ENCODE data around the gene STON2. TPM values are rescaled to one million over a fixed set of nuclear protein-coding genes. Genes with fewer than 3 reads are reported as not detected.
"Not testable (repeated sequence)": the region's sequence is repeated elsewhere in the genome, so short reads cannot be mapped to it uniquely, and the experiment has no call there.

STON2 gene
- total RNA-seq, 3 donors from 2014 or later (not counting 1 experiment from before 2014, with no cell fraction given) = 1.7 to 4.8 (median 3.8) TPM

GRCh38 chr14:81247271-81247766 lies 152.8 kb downstream of the STON2 start:
- Mint-ChIP-seq H3K27ac (no peak overlapping the region), H3K36me3 (peaks cover 11% of the 10 kb centered on the region), H3K4me1 (peaks cover 0 to 4% of the 10 kb centered on the region in 2 donors), H3K4me3 (no peak overlapping the region), H3K9me3 (peaks cover 4 to 5% of the 10 kb centered on the region in 2 donors), H3K27me3 (ENCODE audit: low read depth in 2 of 2) (peaks cover 7 to 13% of the 10 kb centered on the region in 2 donors)
- H3K4me1 ChIP-seq (ENCODE audit: control insufficient read depth, insufficient read depth, low read length) = no peaks in the 10 kb centered on the region
- H3K27me3 ChIP-seq (ENCODE audit: control insufficient read depth, insufficient read depth, low read length) = no peaks in the 10 kb centered on the region
- TF ChIP-seq, protein P1, sequence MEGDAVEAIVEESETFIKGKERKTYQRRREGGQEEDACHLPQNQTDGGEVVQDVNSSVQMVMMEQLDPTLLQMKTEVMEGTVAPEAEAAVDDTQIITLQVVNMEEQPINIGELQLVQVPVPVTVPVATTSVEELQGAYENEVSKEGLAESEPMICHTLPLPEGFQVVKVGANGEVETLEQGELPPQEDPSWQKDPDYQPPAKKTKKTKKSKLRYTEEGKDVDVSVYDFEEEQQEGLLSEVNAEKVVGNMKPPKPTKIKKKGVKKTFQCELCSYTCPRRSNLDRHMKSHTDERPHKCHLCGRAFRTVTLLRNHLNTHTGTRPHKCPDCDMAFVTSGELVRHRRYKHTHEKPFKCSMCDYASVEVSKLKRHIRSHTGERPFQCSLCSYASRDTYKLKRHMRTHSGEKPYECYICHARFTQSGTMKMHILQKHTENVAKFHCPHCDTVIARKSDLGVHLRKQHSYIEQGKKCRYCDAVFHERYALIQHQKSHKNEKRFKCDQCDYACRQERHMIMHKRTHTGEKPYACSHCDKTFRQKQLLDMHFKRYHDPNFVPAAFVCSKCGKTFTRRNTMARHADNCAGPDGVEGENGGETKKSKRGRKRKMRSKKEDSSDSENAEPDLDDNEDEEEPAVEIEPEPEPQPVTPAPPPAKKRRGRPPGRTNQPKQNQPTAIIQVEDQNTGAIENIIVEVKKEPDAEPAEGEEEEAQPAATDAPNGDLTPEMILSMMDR (IDR thresholded peaks at IDR 0.05) = no peak
- intact Hi-C loops (cut with micrococcal nuclease) = no loop called here
- 80% methylated on average over 8 of the region's 8 CpGs for WGBS (ENCODE audit: insufficient coverage)
- no peaks in the 10 kb centered on the region for H3K9me3 ChIP-seq (ENCODE audit: control insufficient read depth, insufficient read depth, low read length)
- H3K36me3 ChIP-seq (ENCODE audit: control insufficient read depth, insufficient read depth, low read length) = no peaks in the 10 kb centered on the region
- H3K27ac ChIP-seq (ENCODE audit: low read length) = no peak overlapping the region
- H3K4me3 ChIP-seq (ENCODE audit: low read length) = no peak overlapping the region
- ATAC-seq (peak in 1 of 3 donors; percentile 32), DNase-seq (no peak)

- Histone ChIP-seq H3K4me3 (ENCODE audit: low read length) (no peak overlapping the region), H3K36me3 (ENCODE audit: control insufficient read depth, insufficient read depth, low read length) (no peaks in the 10 kb centered on the region), H3K4me1 (ENCODE audit: control insufficient read depth, insufficient read depth, low read length) (no peaks in the 10 kb centered on the region), H3K9me3 (ENCODE audit: control insufficient read depth, insufficient read depth, low read length) (no peaks in the 10 kb centered on the region), H3K27me3 (ENCODE audit: control insufficient read depth, insufficient read depth, low read length) (no peaks in the 10 kb centered on the region), H3K27ac (ENCODE audit: low read length) (no peak overlapping the region)
- 82% methylated on average over 19 of the region's 19 CpGs for WGBS (ENCODE audit: insufficient coverage)
- intact Hi-C loops (cut with micrococcal nuclease) = no loop called here
- TF ChIP-seq, protein P1 (IDR thresholded peaks at IDR 0.05) = no peak
- Mint-ChIP-seq H3K27ac (no peak overlapping the region), H3K4me1 (peaks cover 0 to 4% of the 10 kb centered on the region in 2 donors), H3K9me3 (peaks cover 4 to 5% of the 10 kb centered on the region in 2 donors), H3K27me3 (ENCODE audit: low read depth in 2 of 2) (peaks cover 7 to 13% of the 10 kb centered on the region in 2 donors), H3K36me3 (peaks cover 11% of the 10 kb centered on the region), H3K4me3 (no peak overlapping the region)
- DNase-seq (no peak), ATAC-seq (peak in 1 of 3 donors; percentile 20)
Measured at GRCh38 chr14:81246461-81247270, 153.5 kb downstream of the STON2 start.

DNA sequence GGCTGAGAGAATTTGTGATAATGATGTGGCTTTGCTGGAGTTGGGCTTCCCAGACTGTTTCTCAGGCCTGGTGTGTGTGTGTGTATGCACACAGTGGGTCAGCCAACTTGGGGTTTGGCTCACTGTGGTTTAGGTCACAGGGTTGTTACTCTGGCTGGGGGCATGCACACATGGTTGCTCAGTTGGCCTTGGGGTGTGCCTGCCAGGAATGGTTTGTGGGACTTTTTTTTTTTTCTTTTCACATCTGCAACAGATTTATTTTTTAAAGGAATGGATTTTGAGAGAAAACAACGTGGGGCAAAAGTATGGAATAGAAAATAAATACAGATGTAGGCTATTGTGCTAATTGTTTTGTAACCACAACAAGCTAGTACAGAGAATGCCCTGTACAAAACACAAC lies 154.4 kb downstream of the STON2 start:
- no peak overlapping the region for H3K4me3 ChIP-seq (ENCODE audit: low read length)
- no peaks in the 10 kb centered on the region for H3K36me3 ChIP-seq (ENCODE audit: control insufficient read depth, insufficient read depth, low read length)
- H3K4me1 ChIP-seq (ENCODE audit: control insufficient read depth, insufficient read depth, low read length) = no peaks in the 10 kb centered on the region
- Mint-ChIP-seq H3K27ac (no peak overlapping the region), H3K27me3 (ENCODE audit: low read depth in 2 of 2) (peaks cover 7 to 19% of the 10 kb centered on the region in 2 donors), H3K9me3 (peaks cover 4 to 5% of the 10 kb centered on the region in 2 donors), H3K4me1 (peaks cover 0 to 4% of the 10 kb centered on the region in 2 donors), H3K4me3 (no peak overlapping the region), H3K36me3 (peaks cover 11% of the 10 kb centered on the region)
- WGBS (ENCODE audit: insufficient coverage) = 71% methylated on average over 1 of the region's 1 CpG
- no peaks in the 10 kb centered on the region for H3K27me3 ChIP-seq (ENCODE audit: control insufficient read depth, insufficient read depth, low read length)
- H3K9me3 ChIP-seq (ENCODE audit: control insufficient read depth, insufficient read depth, low read length) = no peaks in the 10 kb centered on the region
- DNase-seq (no peak), ATAC-seq (no peak)
- TF ChIP-seq, protein P1 (IDR thresholded peaks at IDR 0.05) = no peak
- intact Hi-C loops (cut with micrococcal nuclease) = no loop called here
- H3K27ac ChIP-seq (ENCODE audit: low read length) = no peak overlapping the region

- H3K9me3 ChIP-seq (ENCODE audit: control insufficient read depth, insufficient read depth, low read length); H3K36me3 ChIP-seq (ENCODE audit: control insufficient read depth, insufficient read depth, low read length); H3K4me1 ChIP-seq (ENCODE audit: control insufficient read depth, insufficient read depth, low read length); H3K9me3 Mint-ChIP-seq; intact Hi-C loops (cut with micrococcal nuclease); H3K27ac ChIP-seq (ENCODE audit: low read length); H3K4me1 Mint-ChIP-seq; H3K4me3 Mint-ChIP-seq; DNase-seq; H3K27me3 ChIP-seq (ENCODE audit: control insufficient read depth, insufficient read depth, low read length); H3K4me3 ChIP-seq (ENCODE audit: low read length); ATAC-seq; H3K27ac Mint-ChIP-seq: not testable (repeated sequence)
- peaks cover 11% of the 10 kb centered on the region for H3K36me3 Mint-ChIP-seq
- H3K27me3 Mint-ChIP-seq (ENCODE audit: low read depth in 2 of 2) = peaks cover 9 to 27% of the 10 kb centered on the region in 2 donors
- WGBS (ENCODE audit: insufficient coverage) = 96% methylated on average over 21 of the region's 28 CpGs
Measured at GRCh38 chr14:81244431-81244830, 155.7 kb downstream of the STON2 start.
